Measurements from ENCODE around the gene SIMC1.

Gene SIMC1

GRCh38 chr5:176365351-176366231 lies 127.4 kb downstream of the SIMC1 start, which contains the start of gene ARL10:
Gene ARL10, plus strand, starts transcription at chr5:176365487. Its CDS starts 77 bp downstream, at chr5:176365564.
- DNase-seq (ENCODE audit: low read depth): peak; percentile 36

DNA sequence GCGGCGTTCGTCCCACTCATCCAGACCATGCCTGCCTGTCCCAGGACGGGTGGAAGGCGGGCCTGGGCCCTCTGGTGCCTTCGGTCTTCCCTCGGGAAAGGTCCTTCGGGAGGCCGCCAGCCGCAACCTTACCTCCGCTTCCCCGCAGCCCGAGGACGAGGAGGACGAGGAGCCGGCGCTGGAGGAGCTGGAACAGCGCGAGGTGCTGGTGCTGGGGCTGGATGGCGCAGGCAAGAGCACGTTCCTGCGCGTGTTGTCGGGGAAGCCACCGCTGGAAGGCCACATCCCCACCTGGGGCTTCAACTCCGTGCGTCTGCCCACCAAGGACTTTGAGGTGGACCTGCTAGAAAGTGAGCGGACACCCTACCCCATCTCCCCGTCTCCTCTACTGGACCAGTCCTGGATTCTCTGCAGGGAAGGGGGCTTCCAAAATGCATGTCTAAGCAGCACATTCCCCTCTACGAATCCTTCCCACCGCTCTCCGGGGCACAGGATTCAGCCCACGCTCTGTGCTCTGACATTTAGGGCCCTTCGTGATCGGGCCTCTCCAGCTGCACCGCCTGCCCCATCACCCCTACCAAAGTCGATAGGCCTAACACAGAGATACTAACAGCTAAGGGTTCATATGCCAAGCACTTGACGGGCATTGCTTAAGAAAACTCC lies 128.1 kb downstream of the SIMC1 start:
- no peak for DNase-seq (ENCODE audit: low read depth)

DNA sequence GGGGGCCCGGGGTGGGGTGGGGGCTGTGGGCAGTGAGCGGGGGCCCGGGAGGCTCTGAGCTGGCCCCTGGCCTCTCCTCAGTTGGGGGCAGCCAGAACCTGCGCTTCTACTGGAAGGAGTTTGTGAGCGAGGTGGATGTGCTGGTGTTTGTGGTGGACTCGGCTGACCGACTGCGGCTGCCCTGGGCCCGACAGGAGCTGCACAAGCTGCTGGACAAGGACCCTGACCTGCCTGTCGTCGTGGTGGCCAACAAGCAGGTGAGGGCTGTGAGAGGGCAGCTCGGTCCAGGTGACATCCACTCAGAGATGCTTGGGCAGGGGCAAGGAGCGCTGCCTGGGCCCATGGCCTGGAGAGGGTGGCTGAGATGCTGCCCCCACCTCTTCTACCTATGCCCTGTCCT lies 130.5 kb downstream of the SIMC1 start:
- no peak for DNase-seq (ENCODE audit: low read depth)

GRCh38 chr5:176369934-176370711 lies 131.9 kb downstream of the SIMC1 start:
- DNase-seq (ENCODE audit: low read depth): no peak

GRCh38 chr5:176371621-176372539 lies 133.7 kb downstream of the SIMC1 start:
- DNase-seq (ENCODE audit: low read depth): no peak

GRCh38 chr5:176373100-176373818 lies 135.0 kb downstream of the SIMC1 start:
- DNase-seq (ENCODE audit: low read depth): no peak

- no peak for DNase-seq (ENCODE audit: low read depth)
Observed at GRCh38 chr5:176379881-176380280, 141.7 kb downstream of the SIMC1 start.

DNA sequence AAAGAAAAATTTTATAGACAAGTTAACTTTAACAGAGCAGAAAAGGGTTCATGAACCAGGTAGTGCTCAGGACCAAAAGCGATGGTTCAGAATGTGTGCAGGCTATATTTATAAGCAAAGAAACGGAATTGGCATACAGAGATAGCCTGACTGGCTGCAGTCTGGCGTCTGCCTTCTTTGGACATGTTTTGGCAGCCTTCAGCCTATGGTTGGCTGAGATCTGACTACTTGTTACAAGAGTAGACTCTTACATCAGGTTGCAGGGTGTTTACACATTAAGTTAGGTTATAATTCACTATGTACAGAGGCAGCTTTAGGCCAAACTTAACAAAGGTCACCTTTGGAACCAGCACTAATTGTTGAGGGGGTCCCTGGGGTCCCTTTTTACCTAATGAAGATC lies 143.2 kb downstream of the SIMC1 start:
- no peak for DNase-seq (ENCODE audit: low read depth)

DNA sequence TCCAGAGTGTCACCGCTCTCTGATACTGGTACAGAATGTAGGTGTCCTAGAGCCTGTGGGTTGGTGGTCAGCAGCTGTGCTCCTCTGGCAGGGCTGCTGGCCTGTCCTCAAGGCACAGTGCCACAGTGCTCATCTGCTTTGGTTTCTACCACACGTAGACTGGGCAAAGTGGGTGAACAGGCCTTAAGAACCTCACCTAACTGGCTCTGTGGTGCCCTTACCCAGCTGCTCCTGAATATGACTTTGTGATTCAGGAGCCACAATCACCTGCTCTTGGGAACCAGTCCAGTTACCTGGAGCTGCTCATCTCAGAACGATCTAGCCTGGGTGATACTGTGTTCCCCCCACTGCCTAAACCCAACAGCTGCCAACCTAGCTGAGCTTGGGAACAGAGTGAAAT lies 143.8 kb downstream of the SIMC1 start:
- no peak for DNase-seq (ENCODE audit: low read depth)

GRCh38 chr5:176382721-176383120 lies 144.5 kb downstream of the SIMC1 start:
- DNase-seq (ENCODE audit: low read depth): no peak

DNA sequence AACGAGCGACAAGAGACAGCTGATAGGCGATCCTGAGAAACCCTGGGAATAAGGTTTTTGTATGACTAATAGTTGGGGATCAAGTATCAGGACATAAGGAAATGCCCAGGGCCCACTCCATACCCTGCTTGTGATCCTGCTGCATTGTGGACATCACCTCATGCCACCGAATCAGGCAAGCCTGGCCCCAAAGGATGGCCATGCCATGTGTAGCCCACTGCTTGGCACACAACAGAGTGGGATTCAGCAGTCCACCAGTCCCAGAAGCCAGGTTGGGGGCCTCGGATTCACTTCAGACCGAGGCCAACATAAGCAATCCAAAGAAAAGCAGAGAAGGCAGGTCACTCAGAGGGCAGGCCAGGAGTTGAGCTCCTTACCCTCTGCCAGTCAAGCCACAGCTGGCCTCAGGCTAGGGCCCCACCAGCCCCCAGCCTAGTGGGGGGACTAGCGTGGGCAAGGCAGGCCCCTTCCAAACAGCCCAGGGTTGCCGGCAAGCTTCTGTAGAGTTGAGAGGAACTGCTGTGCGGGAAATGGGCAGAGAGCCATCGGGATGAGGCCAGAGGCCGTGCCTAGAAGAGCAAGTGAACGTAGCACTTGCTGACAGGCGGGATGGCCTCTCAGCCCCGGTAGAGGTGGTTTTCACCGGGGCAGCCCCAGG lies 145.2 kb downstream of the SIMC1 start:
- DNase-seq (ENCODE audit: low read depth): no peak

DNA sequence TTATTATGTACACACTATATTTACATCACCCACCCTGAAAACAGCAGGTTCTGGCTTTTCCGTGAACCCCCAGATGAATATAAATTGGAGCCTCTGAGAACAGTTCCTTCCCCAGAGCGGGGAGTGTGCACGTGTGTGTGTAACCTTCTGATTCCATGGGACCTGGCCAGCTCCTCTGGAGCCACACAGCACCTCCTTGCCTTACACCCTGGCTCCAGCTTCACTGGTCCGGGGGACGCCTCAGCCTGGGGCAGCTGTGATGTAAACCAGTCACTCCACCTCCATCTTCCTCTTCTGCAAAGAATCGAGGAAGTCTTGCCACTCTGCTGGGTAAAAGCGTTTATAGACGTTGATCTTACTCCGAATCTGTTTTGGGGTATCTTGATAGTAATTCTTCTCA lies 145.7 kb downstream of the SIMC1 start:
- no peak for DNase-seq (ENCODE audit: low read depth)

GRCh38 chr5:176384366-176384930 lies 146.2 kb downstream of the SIMC1 start:
- DNase-seq (ENCODE audit: low read depth): no peak

- no peak for DNase-seq (ENCODE audit: low read depth)
Observed at GRCh38 chr5:176384991-176385390, 146.8 kb downstream of the SIMC1 start.

- no peak for DNase-seq (ENCODE audit: low read depth)
Observed at GRCh38 chr5:176386491-176386890, 148.3 kb downstream of the SIMC1 start.

GRCh38 chr5:176387384-176387925 lies 149.2 kb downstream of the SIMC1 start:
- no peak for DNase-seq (ENCODE audit: low read depth)

DNA sequence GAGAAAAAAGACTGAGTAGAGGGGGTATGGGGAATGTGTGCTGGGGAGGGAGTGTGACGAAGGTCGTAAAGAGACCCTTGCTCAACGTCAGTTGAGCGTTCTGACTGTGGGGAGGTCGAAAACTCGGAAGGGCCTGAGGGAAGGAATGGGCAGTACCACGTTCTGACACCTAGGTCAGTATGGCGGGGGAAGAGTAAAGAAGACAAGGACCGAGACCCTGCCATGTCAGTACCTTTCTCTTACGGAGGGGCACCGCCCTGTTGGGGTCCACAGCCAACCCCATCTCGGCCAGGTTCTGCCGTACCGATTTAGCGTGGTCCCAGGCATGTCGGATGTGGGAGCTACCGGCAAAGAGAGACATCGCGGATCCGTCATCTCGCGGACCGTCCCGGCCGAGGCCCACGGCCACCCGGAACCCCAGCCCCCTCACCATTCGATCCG lies 149.8 kb downstream of the SIMC1 start:
- DNase-seq (ENCODE audit: low read depth): no peak

DNA sequence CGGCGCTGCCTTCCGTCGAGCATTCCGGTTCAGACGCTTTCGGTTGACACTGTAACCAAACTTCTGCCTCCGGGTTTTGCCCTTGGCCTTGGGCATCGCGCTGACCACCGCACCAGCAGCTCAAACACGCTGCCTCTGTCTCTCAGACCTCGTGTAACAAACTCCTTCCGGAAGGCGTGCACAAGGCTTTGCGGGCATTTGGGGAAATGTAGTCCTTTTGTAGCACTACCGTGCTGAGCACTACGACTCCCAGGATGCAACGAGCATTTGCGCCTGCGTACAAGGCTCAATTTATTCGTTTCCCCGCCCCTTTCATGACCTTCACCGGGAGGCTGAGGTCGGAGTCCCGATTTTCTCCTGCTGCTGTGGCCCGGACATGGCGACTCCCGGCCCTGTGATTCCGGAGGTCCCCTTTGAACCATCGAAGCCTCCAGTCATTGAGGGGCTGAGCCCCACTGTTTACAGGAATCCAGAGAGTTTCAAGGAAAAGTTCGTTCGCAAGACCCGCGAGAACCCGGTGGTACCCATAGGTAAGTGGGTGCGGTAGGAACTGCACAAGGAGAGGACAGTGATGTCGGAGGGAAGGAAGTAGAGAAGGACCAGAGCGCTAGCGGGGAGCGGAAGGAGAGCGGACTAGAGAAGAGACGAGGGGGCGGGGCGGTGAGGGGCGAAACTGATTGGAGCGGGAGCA lies 150.4 kb downstream of the SIMC1 start, which contains the start of the genes HIGD2A and NOP16:
Gene HIGD2A, plus strand, starts transcription at position 308 of the 691 bp plus-strand sequence. Its CDS starts 69 bp downstream, at position 377.
Gene NOP16, minus strand, starts transcription at position 155 of the 691 bp plus-strand sequence. Its CDS starts 59 bp downstream, at position 96.
- DNase-seq (ENCODE audit: low read depth): peak; percentile 100

All from activated gamma-delta T cell treated with anti-CD3 and anti-CD28 coated beads, Interleukin-2, amount 50 U/mL, for 16 hours (primary cell).